H9 (cell line): ENCODE measurements around the gene TOGARAM1. TPM values are rescaled to one million over a fixed set of nuclear protein-coding genes. Genes with fewer than 3 reads are reported as not detected.

Experiments
- DNase-seq: peaks from one replicate; pipeline ENCODE4 v3.0.0-alpha.2; 2017
- H2AFZ ChIP-seq: one replicate; pipeline ENCODE4 v1.6.1; 2013; ENCODE audit warnings: mild to moderate bottlenecking, low read length, control low read depth, moderate library complexity
- H2AK5ac ChIP-seq: 2 replicates; pipeline ENCODE4 v1.6.1; 2013; ENCODE audit warnings: low read length, control low read depth, mixed read lengths; ENCODE audit not compliant: insufficient read length
- H2BK120ac ChIP-seq: one replicate; pipeline ENCODE4 v1.6.1; 2013; ENCODE audit warnings: low read depth, mild to moderate bottlenecking, low read length, control low read depth, inconsistent platforms; ENCODE audit not compliant: poor library complexity, severe bottlenecking
- H2BK12ac ChIP-seq: 2 replicates; pipeline ENCODE4 v1.6.1; 2013; ENCODE audit warnings: low read length, control low read depth, mixed read lengths, low read depth; ENCODE audit not compliant: insufficient read length
- H2BK15ac ChIP-seq: 2 replicates; pipeline ENCODE4 v1.6.1; 2013; ENCODE audit warnings: low read depth, low read length, control low read depth
- H2BK20ac ChIP-seq: one replicate; pipeline ENCODE4 v1.6.1; 2013; ENCODE audit warnings: low read depth, mild to moderate bottlenecking, low read length, control low read depth, inconsistent platforms; ENCODE audit not compliant: poor library complexity, severe bottlenecking
- H2BK5ac ChIP-seq: 2 replicates; pipeline ENCODE4 v1.6.1; 2013; ENCODE audit warnings: low read length, control low read depth, mixed read lengths; ENCODE audit not compliant: insufficient read length
- H3K14ac ChIP-seq: 2 replicates; pipeline ENCODE4 v1.6.1; 2013; ENCODE audit warnings: low read length, control low read depth; ENCODE audit not compliant: insufficient read depth
- H3K18ac ChIP-seq: 2 replicates; pipeline ENCODE4 v1.6.1; 2013; ENCODE audit warnings: low read depth, mild to moderate bottlenecking, mixed read lengths, low read length, control low read depth; ENCODE audit not compliant: insufficient read length
- H3K23ac ChIP-seq: 2 replicates; pipeline ENCODE4 v1.6.1; 2013; ENCODE audit warnings: low read length, control low read depth, mixed read lengths, low read depth; ENCODE audit not compliant: insufficient read length
- H3K23me2 ChIP-seq: 2 replicates; pipeline ENCODE4 v1.6.1; 2013; ENCODE audit warnings: low read depth, mild to moderate bottlenecking, mixed read lengths, low read length, control low read depth; ENCODE audit not compliant: insufficient read length, poor library complexity, severe bottlenecking
- H3K27ac ChIP-seq: 2 replicates; pipeline ENCODE4 v1.5.1; 2013; ENCODE audit warnings: low read length, control low read depth, mixed read lengths, low read depth; ENCODE audit not compliant: insufficient read length
- H3K27me3 ChIP-seq: 2 replicates; pipeline ENCODE4 v1.6.1; 2013; ENCODE audit warnings: low read length, control low read depth, inconsistent platforms; ENCODE audit not compliant: insufficient read depth
- H3K4ac ChIP-seq: 2 replicates; pipeline ENCODE4 v1.6.1; 2013; ENCODE audit warnings: low read depth, mild to moderate bottlenecking, control low read depth, inconsistent platforms, low read length, moderate library complexity
- H3K4me1 ChIP-seq: 2 replicates; pipeline ENCODE4 v1.6.1; 2013; ENCODE audit warnings: low read length, control low read depth, inconsistent platforms; ENCODE audit not compliant: insufficient read depth
- H3K4me2 ChIP-seq: 2 replicates; pipeline ENCODE4 v1.6.1; 2013; ENCODE audit warnings: low read length, control low read depth, mixed read lengths; ENCODE audit not compliant: insufficient read length, insufficient read depth
- H3K56ac ChIP-seq: 2 replicates; pipeline ENCODE4 v1.6.1; 2013; ENCODE audit warnings: low read depth, mild to moderate bottlenecking, mixed read lengths, low read length, control low read depth; ENCODE audit not compliant: insufficient read length
- H3K79me1 ChIP-seq: 2 replicates; pipeline ENCODE4 v1.6.1; 2013; ENCODE audit warnings: low read depth, mild to moderate bottlenecking, moderate library complexity, low read length, control low read depth, inconsistent platforms; ENCODE audit not compliant: insufficient read depth, poor library complexity, severe bottlenecking
- H3K79me2 ChIP-seq: 2 replicates; pipeline ENCODE4 v1.6.1; 2013; ENCODE audit warnings: low read length, control low read depth, inconsistent platforms; ENCODE audit not compliant: insufficient read depth
- H3K9ac ChIP-seq: 2 replicates; pipeline ENCODE4 v1.6.1; 2013; ENCODE audit warnings: low read length, control low read depth, mixed read lengths; ENCODE audit not compliant: insufficient read length; ENCODE audit errors: extremely low read depth
- H3K9me3 ChIP-seq: one replicate; pipeline ENCODE4 v1.6.1; 2013; ENCODE audit warnings: low read depth, low read length, inconsistent platforms; ENCODE audit not compliant: control insufficient read depth
- H3T11ph ChIP-seq: one replicate; pipeline ENCODE4 v1.6.1; 2013; ENCODE audit warnings: mild to moderate bottlenecking, low read length, control low read depth, inconsistent platforms
- H4K20me1 ChIP-seq: one replicate; pipeline ENCODE4 v1.6.1; 2013; ENCODE audit not compliant: control insufficient read depth, insufficient read length, insufficient read depth
- H4K5ac ChIP-seq: 2 replicates; pipeline ENCODE4 v1.6.1; 2013; ENCODE audit warnings: low read depth, mild to moderate bottlenecking, mixed read lengths, low read length, control low read depth; ENCODE audit not compliant: insufficient read length
- H4K8ac ChIP-seq: replicated peaks from 2 replicates; pipeline ENCODE4 v1.6.1; 2013; ENCODE audit warnings: low read length, control low read depth, mixed read lengths, low read depth; ENCODE audit not compliant: insufficient read length
- H4K91ac ChIP-seq: 2 replicates; pipeline ENCODE4 v1.6.1; 2013; ENCODE audit warnings: low read depth, mild to moderate bottlenecking, moderate library complexity, mixed read lengths, low read length, control low read depth; ENCODE audit not compliant: insufficient read length
- H3K27ac Mint-ChIP-seq, 3 experiments: 2 replicates in 2 of 3; 3 replicates in 1 of 3; pipeline ENCODE4 v1.8.0; 2020 to 2021; ENCODE audit warnings: mixed read lengths in 3 of 3, mild to moderate bottlenecking in 1 of 3, moderate library complexity in 1 of 3
- H3K27me3 Mint-ChIP-seq: 2 replicates; pipeline ENCODE4 v1.8.0; 2021; ENCODE audit warnings: low read depth, mild to moderate bottlenecking, moderate library complexity, mixed read lengths
- H3K36me3 Mint-ChIP-seq, 3 experiments: 2 replicates in 2 of 3; 3 replicates in 1 of 3; pipeline ENCODE4 v1.8.0; 2020 to 2021; ENCODE audit warnings: low read depth in 3 of 3, mixed read lengths in 3 of 3; ENCODE audit not compliant: insufficient read depth in 1 of 3
- H3K4me1 Mint-ChIP-seq, 2 experiments: 2 replicates each; pipeline ENCODE4 v1.8.0; 2020; ENCODE audit warnings: mixed read lengths in 2 of 2
- H3K4me3 Mint-ChIP-seq, 2 experiments: 2 replicates in 1 of 2; 3 replicates in 1 of 2; pipeline ENCODE4 v1.8.0; 2020 to 2021; ENCODE audit warnings: mild to moderate bottlenecking in 2 of 2, mixed read lengths in 2 of 2, moderate library complexity in 1 of 2
- H3K9me3 Mint-ChIP-seq, 2 experiments: 2 replicates in 1 of 2; 3 replicates in 1 of 2; pipeline ENCODE4 v1.8.0; 2020; ENCODE audit warnings: mild to moderate bottlenecking in 2 of 2, mixed read lengths in 2 of 2, moderate library complexity in 1 of 2
- CTCF ChIP-seq: fragments of 200-600 bp; sonication (generic); conservative IDR thresholded peaks from 3 replicates; pipeline ENCODE4 v1.8.0; 2021; ENCODE audit warnings: antibody characterized with exemption, mild to moderate bottlenecking
- WGBS: extraction: QIAGEN DNeasy Blood & Tissue Kit; methylation state at CpG from one replicate; pipeline ENCODE4 v1.1.7; 2013; ENCODE audit warnings: missing lambda C conversion rate, low lambda C conversion rate, mixed read lengths; ENCODE audit not compliant: insufficient read length; ENCODE audit errors: extremely low coverage; 5-methylcytosine and 5-hydroxymethylcytosine counted together
- total RNA-seq: library from RNA; stranded (reverse); gene quantifications from 2 replicates; pipeline ENCODE4 v1.2.1, GENCODE V29; 2021

The TOGARAM1 gene
- total RNA-seq, 1 experiment from 2014 or later: 11.4 TPM

DNA sequence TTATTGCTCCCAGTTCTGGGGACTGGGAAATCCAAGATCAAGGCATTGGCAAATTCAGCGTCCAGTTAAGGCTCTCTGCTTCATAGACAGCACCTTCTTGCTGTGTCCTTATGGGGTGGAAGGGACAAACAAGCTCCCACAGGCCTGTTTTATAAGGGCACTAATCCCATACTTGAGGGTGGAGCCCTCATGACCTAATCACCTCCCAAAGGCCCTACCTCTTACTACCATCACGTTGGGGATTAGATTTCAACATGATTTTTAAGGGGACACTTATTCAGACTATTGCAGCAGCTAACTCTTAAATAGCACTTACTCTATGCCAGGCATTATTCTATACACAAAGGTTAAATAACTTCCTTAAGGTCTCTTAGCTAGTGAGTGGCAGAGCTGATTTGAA is 17.3 kb downstream of the TOGARAM1 start:
- no peak for TF ChIP-seq CTCF
- H3T11ph ChIP-seq: no peak overlapping the region
- no peak overlapping the region for H3K56ac ChIP-seq
- H3K27ac ChIP-seq: no peak overlapping the region
- H3K4me3 Mint-ChIP-seq: no peak overlapping the region
- no peaks in the 10 kb centered on the region for H3K27me3 ChIP-seq
- no peaks in the 10 kb centered on the region for H3K36me3 Mint-ChIP-seq
- no peaks in the 10 kb centered on the region for H3K79me1 ChIP-seq
- no peak overlapping the region for H2AK5ac ChIP-seq
- H4K8ac ChIP-seq: no peak overlapping the region
- DNase-seq: no peak
- no peak overlapping the region for H3K18ac ChIP-seq
- no peak overlapping the region for H3K9ac ChIP-seq
- H4K5ac ChIP-seq: no peak overlapping the region
- no peaks in the 10 kb centered on the region for H3K23me2 ChIP-seq
- peaks cover 1% of the 10 kb centered on the region; the same call in 1 of the 2 replicates for H3K79me2 ChIP-seq
- H3K4me1 Mint-ChIP-seq: no peaks in the 10 kb centered on the region
- H2BK20ac ChIP-seq: no peak overlapping the region
- H3K9me3 ChIP-seq: no peaks in the 10 kb centered on the region
- no peaks in the 10 kb centered on the region for H3K27me3 Mint-ChIP-seq
- no peak overlapping the region for H3K27ac Mint-ChIP-seq
- no peak overlapping the region for H3K4me2 ChIP-seq
- H3K9me3 Mint-ChIP-seq: no peaks in the 10 kb centered on the region
- H4K20me1 ChIP-seq: no peaks in the 10 kb centered on the region
- no peak overlapping the region for H2BK5ac ChIP-seq
- H3K14ac ChIP-seq: no peak overlapping the region
- no CpG with 5 or more reads among the region's 2 CpGs for WGBS
- H4K91ac ChIP-seq: no peak overlapping the region
- H2BK15ac ChIP-seq: no peak overlapping the region
- H3K4ac ChIP-seq: no peak overlapping the region
- no peak overlapping the region for H2BK120ac ChIP-seq
- H3K23ac ChIP-seq: no peak overlapping the region
- H2BK12ac ChIP-seq: no peak overlapping the region
- H3K4me1 ChIP-seq: no peaks in the 10 kb centered on the region
- no peak overlapping the region for H2AFZ ChIP-seq
